ENCODE results near the gene C11orf97. TPM values are rescaled to one million over a fixed set of nuclear protein-coding genes. Genes with fewer than 3 reads are reported as not detected.

Gene C11orf97
- total and polyA plus RNA-seq, 2 experiments from 2014 or later = not detected

DNA sequence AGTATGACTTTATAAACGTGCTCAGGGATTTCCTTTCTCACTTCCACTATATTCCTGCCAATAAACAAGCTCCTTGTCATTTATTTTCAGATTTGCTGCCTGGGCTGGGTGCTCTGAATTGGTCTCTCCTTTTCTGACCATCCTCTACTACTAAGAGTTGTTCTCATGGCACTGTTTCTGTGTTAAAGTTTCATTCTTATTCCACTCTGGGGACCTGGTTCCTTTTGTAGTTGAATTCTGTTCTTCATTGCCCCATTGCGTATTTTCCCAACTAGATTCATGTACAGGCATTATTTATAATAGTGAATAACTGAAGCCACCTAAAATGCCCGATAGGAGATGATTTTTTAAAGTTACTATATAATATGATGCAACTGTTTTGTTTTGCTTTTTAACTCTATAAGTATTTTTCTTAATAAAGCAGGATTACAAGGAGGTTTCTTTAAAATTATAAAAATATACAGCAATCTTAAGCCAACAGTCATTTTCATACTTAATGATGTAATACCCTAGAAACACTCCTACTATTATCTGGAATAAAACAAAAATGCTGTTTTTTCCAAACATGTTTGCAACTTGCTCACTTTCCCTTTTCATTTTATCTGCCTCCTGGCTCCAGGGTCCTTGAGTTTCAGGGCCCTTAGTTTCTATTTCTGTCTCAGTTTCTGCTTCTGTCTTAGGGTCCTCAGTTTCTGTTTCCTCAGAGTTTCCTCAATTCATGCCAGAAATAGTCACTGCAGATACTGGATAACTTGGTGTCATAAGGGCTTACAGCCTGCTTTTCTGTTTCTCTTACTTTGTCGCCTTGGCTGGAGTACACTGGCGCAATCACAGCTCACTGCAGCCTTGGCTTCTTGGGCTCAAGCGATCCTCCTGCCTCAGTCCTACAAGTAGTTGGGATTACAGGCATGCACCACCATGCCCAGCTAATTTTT lies 21.7 kb downstream of the C11orf97 start (continued):
- TF ChIP-seq, protein P1, sequence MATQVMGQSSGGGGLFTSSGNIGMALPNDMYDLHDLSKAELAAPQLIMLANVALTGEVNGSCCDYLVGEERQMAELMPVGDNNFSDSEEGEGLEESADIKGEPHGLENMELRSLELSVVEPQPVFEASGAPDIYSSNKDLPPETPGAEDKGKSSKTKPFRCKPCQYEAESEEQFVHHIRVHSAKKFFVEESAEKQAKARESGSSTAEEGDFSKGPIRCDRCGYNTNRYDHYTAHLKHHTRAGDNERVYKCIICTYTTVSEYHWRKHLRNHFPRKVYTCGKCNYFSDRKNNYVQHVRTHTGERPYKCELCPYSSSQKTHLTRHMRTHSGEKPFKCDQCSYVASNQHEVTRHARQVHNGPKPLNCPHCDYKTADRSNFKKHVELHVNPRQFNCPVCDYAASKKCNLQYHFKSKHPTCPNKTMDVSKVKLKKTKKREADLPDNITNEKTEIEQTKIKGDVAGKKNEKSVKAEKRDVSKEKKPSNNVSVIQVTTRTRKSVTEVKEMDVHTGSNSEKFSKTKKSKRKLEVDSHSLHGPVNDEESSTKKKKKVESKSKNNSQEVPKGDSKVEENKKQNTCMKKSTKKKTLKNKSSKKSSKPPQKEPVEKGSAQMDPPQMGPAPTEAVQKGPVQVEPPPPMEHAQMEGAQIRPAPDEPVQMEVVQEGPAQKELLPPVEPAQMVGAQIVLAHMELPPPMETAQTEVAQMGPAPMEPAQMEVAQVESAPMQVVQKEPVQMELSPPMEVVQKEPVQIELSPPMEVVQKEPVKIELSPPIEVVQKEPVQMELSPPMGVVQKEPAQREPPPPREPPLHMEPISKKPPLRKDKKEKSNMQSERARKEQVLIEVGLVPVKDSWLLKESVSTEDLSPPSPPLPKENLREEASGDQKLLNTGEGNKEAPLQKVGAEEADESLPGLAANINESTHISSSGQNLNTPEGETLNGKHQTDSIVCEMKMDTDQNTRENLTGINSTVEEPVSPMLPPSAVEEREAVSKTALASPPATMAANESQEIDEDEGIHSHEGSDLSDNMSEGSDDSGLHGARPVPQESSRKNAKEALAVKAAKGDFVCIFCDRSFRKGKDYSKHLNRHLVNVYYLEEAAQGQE (IDR thresholded peaks at IDR 0.05; ENCODE audit: unreplicated experiment) = no peak
- TF ChIP-seq STAT1 (IDR thresholded peaks at IDR 0.05; ENCODE audit: unreplicated experiment) = no peak

DNA sequence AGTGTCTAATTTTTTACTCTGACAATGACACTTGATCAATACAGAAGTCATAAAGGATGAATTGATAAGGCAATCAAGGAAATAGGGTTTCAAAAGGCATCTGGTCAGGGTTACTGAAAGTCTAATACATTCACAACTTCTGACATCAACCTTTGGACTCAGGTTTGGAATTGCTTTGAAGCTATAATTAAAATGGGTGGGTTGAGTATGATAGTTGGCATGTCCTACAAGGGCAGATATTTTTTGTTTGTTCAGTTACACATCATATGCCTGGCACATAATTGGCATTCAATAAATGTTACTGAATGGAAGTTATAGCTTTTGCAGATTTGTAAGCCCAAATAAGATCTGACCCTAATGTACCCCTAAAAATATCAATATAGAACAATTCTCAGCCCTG lies 24.1 kb downstream of the C11orf97 start:
- ATAC-seq = no peak
- Mint-ChIP-seq H3K4me1 (no peaks in the 10 kb centered on the region; the same call in 2 of the 3 replicates), H3K4me3 (no peak overlapping the region), H3K27me3 (ENCODE audit: insufficient read depth, low read depth, poor library complexity) (peaks cover 2% of the 10 kb centered on the region), H3K36me3 (ENCODE audit: low read depth) (no peaks in the 10 kb centered on the region), H3K27ac (no peak overlapping the region), H3K9me3 (no peaks in the 10 kb centered on the region)
- Histone ChIP-seq H3K9me2 (ENCODE audit: insufficient read depth) (no peaks in the 10 kb centered on the region), H3K4me2 (no peak overlapping the region), H3K36me3 (ENCODE audit: insufficient read depth) (no peaks in the 10 kb centered on the region), H3K4me1 (ENCODE audit: insufficient read depth) (no peaks in the 10 kb centered on the region), H3K79me2 (replicated peaks; ENCODE audit: insufficient read depth) (no peaks in the 10 kb centered on the region), H3K27ac (ENCODE audit: low read depth) (no peak overlapping the region), H3K27me3 (ENCODE audit: insufficient read depth) (no peaks in the 10 kb centered on the region; the same call in 1 of the 2 replicates), H3K4me3 (no peak overlapping the region), H3F3A (replicated peaks; ENCODE audit: low read depth) (no peaks in the 10 kb centered on the region), H4K20me1 (replicated peaks; ENCODE audit: insufficient read depth) (no peaks in the 10 kb centered on the region), H2AFZ (no peak overlapping the region)
- DNase-seq (ENCODE audit: low spot score) = no peak
- TF ChIP-seq EZH2 (IDR thresholded peaks at IDR 0.05; ENCODE audit: low read depth, unreplicated experiment) (no peak), STAT1 (IDR thresholded peaks at IDR 0.05; ENCODE audit: unreplicated experiment) (no peak), ZNF114 (CRISPR knock-in tag; IDR thresholded peaks at IDR 0.05) (no peak), ZNF331 (CRISPR knock-in tag; IDR thresholded peaks at IDR 0.05; ENCODE audit: low read depth) (no peak), CREB1 (CRISPR knock-in tag; IDR thresholded peaks at IDR 0.05; ENCODE audit: low read depth) (no peak)
- TF ChIP-seq, protein P1 (IDR thresholded peaks at IDR 0.05; ENCODE audit: unreplicated experiment) = no peak
- TF ChIP-seq, protein P2, sequence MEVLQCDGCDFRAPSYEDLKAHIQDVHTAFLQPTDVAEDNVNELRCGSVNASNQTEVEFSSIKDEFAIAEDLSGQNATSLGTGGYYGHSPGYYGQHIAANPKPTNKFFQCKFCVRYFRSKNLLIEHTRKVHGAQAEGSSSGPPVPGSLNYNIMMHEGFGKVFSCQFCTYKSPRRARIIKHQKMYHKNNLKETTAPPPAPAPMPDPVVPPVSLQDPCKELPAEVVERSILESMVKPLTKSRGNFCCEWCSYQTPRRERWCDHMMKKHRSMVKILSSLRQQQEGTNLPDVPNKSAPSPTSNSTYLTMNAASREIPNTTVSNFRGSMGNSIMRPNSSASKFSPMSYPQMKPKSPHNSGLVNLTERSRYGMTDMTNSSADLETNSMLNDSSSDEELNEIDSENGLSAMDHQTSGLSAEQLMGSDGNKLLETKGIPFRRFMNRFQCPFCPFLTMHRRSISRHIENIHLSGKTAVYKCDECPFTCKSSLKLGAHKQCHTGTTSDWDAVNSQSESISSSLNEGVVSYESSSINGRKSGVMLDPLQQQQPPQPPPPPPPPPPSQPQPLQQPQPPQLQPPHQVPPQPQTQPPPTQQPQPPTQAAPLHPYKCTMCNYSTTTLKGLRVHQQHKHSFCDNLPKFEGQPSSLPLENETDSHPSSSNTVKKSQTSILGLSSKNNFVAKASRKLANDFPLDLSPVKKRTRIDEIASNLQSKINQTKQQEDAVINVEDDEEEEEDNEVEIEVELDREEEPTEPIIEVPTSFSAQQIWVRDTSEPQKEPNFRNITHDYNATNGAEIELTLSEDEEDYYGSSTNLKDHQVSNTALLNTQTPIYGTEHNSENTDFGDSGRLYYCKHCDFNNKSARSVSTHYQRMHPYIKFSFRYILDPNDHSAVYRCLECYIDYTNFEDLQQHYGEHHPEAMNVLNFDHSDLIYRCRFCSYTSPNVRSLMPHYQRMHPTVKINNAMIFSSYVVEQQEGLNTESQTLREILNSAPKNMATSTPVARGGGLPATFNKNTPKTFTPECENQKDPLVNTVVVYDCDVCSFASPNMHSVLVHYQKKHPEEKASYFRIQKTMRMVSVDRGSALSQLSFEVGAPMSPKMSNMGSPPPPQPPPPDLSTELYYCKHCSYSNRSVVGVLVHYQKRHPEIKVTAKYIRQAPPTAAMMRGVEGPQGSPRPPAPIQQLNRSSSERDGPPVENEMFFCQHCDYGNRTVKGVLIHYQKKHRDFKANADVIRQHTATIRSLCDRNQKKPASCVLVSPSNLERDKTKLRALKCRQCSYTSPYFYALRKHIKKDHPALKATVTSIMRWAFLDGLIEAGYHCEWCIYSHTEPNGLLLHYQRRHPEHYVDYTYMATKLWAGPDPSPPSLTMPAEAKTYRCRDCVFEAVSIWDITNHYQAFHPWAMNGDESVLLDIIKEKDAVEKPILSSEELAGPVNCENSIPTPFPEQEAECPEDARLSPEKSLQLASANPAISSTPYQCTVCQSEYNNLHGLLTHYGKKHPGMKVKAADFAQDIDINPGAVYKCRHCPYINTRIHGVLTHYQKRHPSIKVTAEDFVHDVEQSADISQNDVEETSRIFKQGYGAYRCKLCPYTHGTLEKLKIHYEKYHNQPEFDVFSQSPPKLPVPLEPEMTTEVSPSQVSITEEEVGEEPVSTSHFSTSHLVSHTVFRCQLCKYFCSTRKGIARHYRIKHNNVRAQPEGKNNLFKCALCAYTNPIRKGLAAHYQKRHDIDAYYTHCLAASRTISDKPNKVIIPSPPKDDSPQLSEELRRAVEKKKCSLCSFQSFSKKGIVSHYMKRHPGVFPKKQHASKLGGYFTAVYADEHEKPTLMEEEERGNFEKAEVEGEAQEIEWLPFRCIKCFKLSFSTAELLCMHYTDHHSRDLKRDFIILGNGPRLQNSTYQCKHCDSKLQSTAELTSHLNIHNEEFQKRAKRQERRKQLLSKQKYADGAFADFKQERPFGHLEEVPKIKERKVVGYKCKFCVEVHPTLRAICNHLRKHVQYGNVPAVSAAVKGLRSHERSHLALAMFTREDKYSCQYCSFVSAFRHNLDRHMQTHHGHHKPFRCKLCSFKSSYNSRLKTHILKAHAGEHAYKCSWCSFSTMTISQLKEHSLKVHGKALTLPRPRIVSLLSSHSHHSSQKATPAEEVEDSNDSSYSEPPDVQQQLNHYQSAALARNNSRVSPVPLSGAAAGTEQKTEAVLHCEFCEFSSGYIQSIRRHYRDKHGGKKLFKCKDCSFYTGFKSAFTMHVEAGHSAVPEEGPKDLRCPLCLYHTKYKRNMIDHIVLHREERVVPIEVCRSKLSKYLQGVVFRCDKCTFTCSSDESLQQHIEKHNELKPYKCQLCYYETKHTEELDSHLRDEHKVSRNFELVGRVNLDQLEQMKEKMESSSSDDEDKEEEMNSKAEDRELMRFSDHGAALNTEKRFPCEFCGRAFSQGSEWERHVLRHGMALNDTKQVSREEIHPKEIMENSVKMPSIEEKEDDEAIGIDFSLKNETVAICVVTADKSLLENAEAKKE (CRISPR knock-in tag; IDR thresholded peaks at IDR 0.05) = no peak
- TF ChIP-seq, protein P3, sequence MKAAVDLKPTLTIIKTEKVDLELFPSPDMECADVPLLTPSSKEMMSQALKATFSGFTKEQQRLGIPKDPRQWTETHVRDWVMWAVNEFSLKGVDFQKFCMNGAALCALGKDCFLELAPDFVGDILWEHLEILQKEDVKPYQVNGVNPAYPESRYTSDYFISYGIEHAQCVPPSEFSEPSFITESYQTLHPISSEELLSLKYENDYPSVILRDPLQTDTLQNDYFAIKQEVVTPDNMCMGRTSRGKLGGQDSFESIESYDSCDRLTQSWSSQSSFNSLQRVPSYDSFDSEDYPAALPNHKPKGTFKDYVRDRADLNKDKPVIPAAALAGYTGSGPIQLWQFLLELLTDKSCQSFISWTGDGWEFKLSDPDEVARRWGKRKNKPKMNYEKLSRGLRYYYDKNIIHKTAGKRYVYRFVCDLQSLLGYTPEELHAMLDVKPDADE (IDR thresholded peaks at IDR 0.05) = no peak

Measured in GM23338 (cell line).